ENCODE measurements around the gene PAPOLB.

- TF ChIP-seq KDM1A (IDR thresholded peaks at IDR 0.05; ENCODE audit: low read depth) (no peak), RAD21 (conservative IDR thresholded peaks at IDR 0.05 in 1 of 2, IDR thresholded peaks at IDR 0.05 in 1 of 2) (no peak), SREBF2 (IDR thresholded peaks at IDR 0.05) (no peak), CTCF (IDR thresholded peaks at IDR 0.05) (no peak), PBX3 (IDR thresholded peaks at IDR 0.05) (no peak), CHD4 (IDR thresholded peaks at IDR 0.05; ENCODE audit: borderline replicate concordance) (no peak), MYC (IDR thresholded peaks at IDR 0.05; ENCODE audit: borderline replicate concordance, low read length) (no peak), POLR2A (IDR thresholded peaks at IDR 0.05; ENCODE audit: low read length) (no peak), EP300 (IDR thresholded peaks at IDR 0.05) (no peak), RCOR1 (IDR thresholded peaks at IDR 0.05; ENCODE audit: low read depth, low read length) (no peak), ESRRA (IDR thresholded peaks at IDR 0.05; ENCODE audit: borderline replicate concordance, low read length) (no peak), NR3C1 (IDR thresholded peaks at IDR 0.05) (no peak), RFX5 (IDR thresholded peaks at IDR 0.05) (no peak)
These were observed 13.6 kb upstream of the PAPOLB start for GRCh38 chr7:4875391-4875790.

Measured in A549 (cell line).